Osteocyte (in vitro differentiated cells): Measurements from ENCODE around the gene TMEM132C. TPM values are rescaled to one million over a fixed set of nuclear protein-coding genes. Genes with fewer than 3 reads are reported as not detected.

Experiments used
- DNase-seq: peaks from one replicate; pipeline ENCODE4 v3.0.0; 2021; ENCODE audit warnings: mixed read lengths; ENCODE audit not compliant: unreplicated experiment; ENCODE audit errors: extremely low spot score
- H3K27ac Mint-ChIP-seq: one replicate; pipeline ENCODE4 v1.8.0; 2021; ENCODE audit warnings: mild to moderate bottlenecking, mixed read lengths; ENCODE audit not compliant: unreplicated experiment
- H3K27me3 Mint-ChIP-seq: one replicate; pipeline ENCODE4 v1.8.0; 2021; ENCODE audit warnings: mixed read lengths; ENCODE audit not compliant: unreplicated experiment
- H3K36me3 Mint-ChIP-seq: one replicate; pipeline ENCODE4 v1.8.0; 2021; ENCODE audit warnings: mixed read lengths; ENCODE audit not compliant: unreplicated experiment
- H3K4me1 Mint-ChIP-seq: one replicate; pipeline ENCODE4 v1.8.0; 2021; ENCODE audit warnings: mixed read lengths; ENCODE audit not compliant: unreplicated experiment
- H3K4me3 Mint-ChIP-seq: one replicate; pipeline ENCODE4 v1.8.0; 2021; ENCODE audit warnings: mild to moderate bottlenecking, moderate library complexity, mixed read lengths; ENCODE audit not compliant: unreplicated experiment
- H3K9me3 Mint-ChIP-seq: one replicate; pipeline ENCODE4 v1.8.0; 2021; ENCODE audit warnings: mixed read lengths; ENCODE audit not compliant: unreplicated experiment
- CTCF ChIP-seq: fragments of 200-600 bp; sonication (generic); IDR thresholded peaks from 2 replicates; pipeline ENCODE4 v1.5.0; 2021; ENCODE audit warnings: antibody characterized with exemption, mild to moderate bottlenecking, moderate library complexity
- total RNA-seq: library from RNA; stranded (reverse); gene quantifications from 2 replicates; pipeline ENCODE4 v1.2.1, GENCODE V29; 2021

Gene TMEM132C
- total RNA-seq, 1 donor from 2014 or later: not detected

GRCh38 chr12:128258866-128259555, 8.0 kb upstream of the TMEM132C start:
- no peaks in the 10 kb centered on the region for H3K4me1 Mint-ChIP-seq
- no peak for TF ChIP-seq CTCF
- peaks cover 4% of the 10 kb centered on the region for H3K9me3 Mint-ChIP-seq
- H3K27me3 Mint-ChIP-seq: no peaks in the 10 kb centered on the region
- no peak overlapping the region for H3K27ac Mint-ChIP-seq
- no peak for DNase-seq
- no peaks in the 10 kb centered on the region for H3K36me3 Mint-ChIP-seq
- H3K4me3 Mint-ChIP-seq: no peak overlapping the region

DNA sequence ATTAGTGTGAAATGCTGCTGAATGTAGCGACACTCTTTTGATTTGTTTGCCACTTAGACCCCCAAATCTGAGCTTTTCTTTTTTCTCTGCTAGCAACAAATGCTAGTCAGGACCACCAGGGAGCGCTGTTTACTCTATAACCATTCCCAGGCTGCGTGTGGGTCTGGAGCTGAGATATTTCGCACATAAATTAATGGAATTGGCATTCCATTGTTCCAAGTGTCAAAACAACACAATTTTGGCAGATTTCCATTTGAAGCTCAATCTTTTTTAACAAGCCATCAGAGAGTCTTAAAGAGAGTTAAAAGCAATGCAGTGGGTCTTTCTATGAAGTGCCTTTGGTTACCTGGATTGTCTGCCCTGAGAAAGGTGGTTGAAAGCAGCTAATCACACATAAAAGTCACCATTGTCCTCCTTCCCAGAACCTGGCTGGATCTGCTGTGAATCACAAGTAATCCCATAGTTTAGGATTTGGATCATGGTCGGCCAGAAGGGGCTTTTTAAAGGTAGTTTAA, 7.4 kb upstream of the TMEM132C start:
- H3K36me3 Mint-ChIP-seq: no peaks in the 10 kb centered on the region
- peak; percentile 62 for TF ChIP-seq CTCF
- H3K9me3 Mint-ChIP-seq: peaks cover 9% of the 10 kb centered on the region
- peaks cover 3% of the 10 kb centered on the region for H3K27me3 Mint-ChIP-seq
- DNase-seq: no peak
- no peak overlapping the region for H3K27ac Mint-ChIP-seq
- H3K4me3 Mint-ChIP-seq: no peak overlapping the region
- no peaks in the 10 kb centered on the region for H3K4me1 Mint-ChIP-seq

GRCh38 chr12:128261757-128262156, 5.2 kb upstream of the TMEM132C start:
- no peak overlapping the region for H3K4me3 Mint-ChIP-seq
- no peak for DNase-seq
- no peaks in the 10 kb centered on the region for H3K36me3 Mint-ChIP-seq
- H3K27ac Mint-ChIP-seq: no peak overlapping the region
- peaks cover 3% of the 10 kb centered on the region for H3K4me1 Mint-ChIP-seq
- no peak for TF ChIP-seq CTCF
- peaks cover 18% of the 10 kb centered on the region for H3K27me3 Mint-ChIP-seq
- peaks cover 10% of the 10 kb centered on the region for H3K9me3 Mint-ChIP-seq

DNA sequence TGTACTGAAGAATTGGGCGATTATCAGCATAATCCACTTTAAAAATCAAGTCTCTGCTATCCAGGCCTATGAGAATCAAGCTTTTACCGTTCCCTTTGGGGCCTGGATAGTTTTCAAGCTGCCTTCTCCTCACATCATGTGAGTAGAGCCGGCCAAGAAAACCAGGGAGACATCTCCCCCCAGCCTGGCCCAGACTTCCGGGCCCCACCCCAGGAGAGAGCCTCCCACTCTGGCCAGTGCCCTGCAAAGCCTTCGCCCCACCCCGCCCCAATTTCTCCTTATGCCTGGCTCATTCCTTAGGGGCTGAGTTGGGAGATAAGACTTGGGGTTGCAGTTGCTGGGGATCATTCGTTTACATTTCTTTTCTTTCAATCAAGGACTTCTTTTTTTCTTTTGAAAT, 1.4 kb upstream of the TMEM132C start:
- Mint-ChIP-seq H3K27me3 (peaks cover 41% of the 10 kb centered on the region), H3K4me1 (peaks cover 3% of the 10 kb centered on the region), H3K4me3 (no peak overlapping the region), H3K36me3 (no peaks in the 10 kb centered on the region), H3K27ac (no peak overlapping the region), H3K9me3 (peaks cover 10% of the 10 kb centered on the region)
- TF ChIP-seq CTCF: no peak
- DNase-seq: no peak

DNA sequence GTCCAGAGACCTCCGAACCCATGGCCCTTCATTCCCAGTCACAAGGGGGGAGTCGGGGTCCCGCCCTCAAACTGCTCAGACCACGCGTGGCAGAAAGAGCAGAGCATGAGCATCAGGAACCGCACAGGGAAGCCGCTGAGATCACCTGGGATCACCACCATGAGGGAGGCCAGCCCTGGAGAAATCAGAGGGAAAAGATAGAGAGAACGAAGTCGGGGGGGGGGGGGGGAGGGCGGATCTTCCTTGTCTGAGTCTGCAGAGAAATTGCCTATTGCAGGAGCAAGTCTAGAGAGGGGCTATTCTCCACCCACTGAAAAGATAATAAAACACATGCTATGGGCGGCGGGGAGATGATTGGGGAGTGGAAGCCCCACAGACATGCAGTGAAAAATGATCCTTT, 884 bp upstream of the TMEM132C start:
- peaks cover 41% of the 10 kb centered on the region for H3K27me3 Mint-ChIP-seq
- H3K4me3 Mint-ChIP-seq: no peak overlapping the region
- no peak for TF ChIP-seq CTCF
- no peak for DNase-seq
- H3K36me3 Mint-ChIP-seq: no peaks in the 10 kb centered on the region
- peaks cover 3% of the 10 kb centered on the region for H3K4me1 Mint-ChIP-seq
- no peak overlapping the region for H3K27ac Mint-ChIP-seq
- H3K9me3 Mint-ChIP-seq: peaks cover 10% of the 10 kb centered on the region
